Measurements from ENCODE around the gene SOCS7. TPM values are rescaled to one million over a fixed set of nuclear protein-coding genes. Genes with fewer than 3 reads are reported as not detected.

SOCS7 gene
- total RNA-seq, 1 experiment from 2014 or later: 29.2 TPM

GRCh38 chr17:38415250-38416194, 63.9 kb downstream of the SOCS7 start:
- BruUV-seq (replicated peaks): no TSS peak
- CTCF ChIA-PET: interaction anchor here (0.7 to 3.9 kb wide), 20 partner anchors 9 to 738 kb away, joined by 3 to 183 read pairs (median 4); partner anchors contain the start of gene SOCS7
- H3K9me3 Mint-ChIP-seq (ENCODE audit: unreplicated experiment): no peaks in the 10 kb centered on the region

GRCh38 chr17:38416840-38417209, 65.2 kb downstream of the SOCS7 start:
- no peaks in the 10 kb centered on the region for H3K36me3 ChIP-seq (ENCODE audit: control insufficient read depth, insufficient read depth, low read length)
- BruUV-seq (replicated peaks): no TSS peak
- intact Hi-C loops (cut with micrococcal nuclease; ENCODE audit: unreplicated experiment): no loop called here
- peaks cover 23% of the 10 kb centered on the region for H3K4me1 ChIP-seq
- Mint-ChIP-seq H3K36me3 (ENCODE audit: insufficient read depth, unreplicated experiment) (peaks cover 7% of the 10 kb centered on the region), H3K4me1 (ENCODE audit: low read depth, unreplicated experiment) (peaks cover 14% of the 10 kb centered on the region), H3K27ac (ENCODE audit: unreplicated experiment) (peak overlapping the region; percentile 45), H3K9me3 (ENCODE audit: unreplicated experiment) (no peaks in the 10 kb centered on the region), H3K27me3 (ENCODE audit: insufficient read depth, unreplicated experiment) (no peaks in the 10 kb centered on the region), H3K4me3 (ENCODE audit: unreplicated experiment) (no peak overlapping the region)
- no peak for TF ChIP-seq CTCF (IDR thresholded peaks at IDR 0.05; ENCODE audit: insufficient read depth in 1 of 2, low read depth in 1 of 2, low read length in 1 of 2, severe bottlenecking in 1 of 2, unreplicated experiment in 1 of 2)
- ChIA-PET POLR2A (no interaction called here), CTCF (no interaction called here)
- H3K4me3 ChIP-seq (ENCODE audit: low read depth, low read length): no peak overlapping the region
- no peaks in the 10 kb centered on the region for H3K27me3 ChIP-seq (replicated peaks; ENCODE audit: control insufficient read depth, insufficient read depth, low read length)
- H3K9me3 ChIP-seq: no peaks in the 10 kb centered on the region
- DNase-seq: no peak

More at GRCh38 chr17:38415250-38416194, 63.9 kb downstream of the SOCS7 start:
- peak; percentile 89 to 91 for DNase-seq
- Mint-ChIP-seq H3K4me3 (ENCODE audit: unreplicated experiment) (peak overlapping the region; percentile 82), H3K27ac (ENCODE audit: unreplicated experiment) (peak overlapping the region; percentile 98), H3K36me3 (ENCODE audit: insufficient read depth, unreplicated experiment) (peaks cover 7% of the 10 kb centered on the region), H3K27me3 (ENCODE audit: insufficient read depth, unreplicated experiment) (no peaks in the 10 kb centered on the region), H3K4me1 (ENCODE audit: low read depth, unreplicated experiment) (peaks cover 14% of the 10 kb centered on the region)
- Histone ChIP-seq H3K4me3 (ENCODE audit: low read depth, low read length) (peak overlapping the region; percentile 44), H3K36me3 (ENCODE audit: control insufficient read depth, insufficient read depth, low read length) (no peaks in the 10 kb centered on the region), H3K9me3 (no peaks in the 10 kb centered on the region), H3K4me1 (peaks cover 23% of the 10 kb centered on the region), H3K27me3 (replicated peaks; ENCODE audit: control insufficient read depth, insufficient read depth, low read length) (no peaks in the 10 kb centered on the region)
- intact Hi-C loops (cut with micrococcal nuclease; ENCODE audit: unreplicated experiment): no loop called here
- POLR2A ChIA-PET: interaction anchor here (1.2 to 1.6 kb wide), 3 partner anchors 63 to 66 kb away, joined by 7 to 23 read pairs (median 18); partner anchors contain the start of gene SOCS7
- TF ChIP-seq CTCF (IDR thresholded peaks at IDR 0.05; ENCODE audit: insufficient read depth in 1 of 2, low read depth in 1 of 2, low read length in 1 of 2, severe bottlenecking in 1 of 2, unreplicated experiment in 1 of 2): no peak

DNA sequence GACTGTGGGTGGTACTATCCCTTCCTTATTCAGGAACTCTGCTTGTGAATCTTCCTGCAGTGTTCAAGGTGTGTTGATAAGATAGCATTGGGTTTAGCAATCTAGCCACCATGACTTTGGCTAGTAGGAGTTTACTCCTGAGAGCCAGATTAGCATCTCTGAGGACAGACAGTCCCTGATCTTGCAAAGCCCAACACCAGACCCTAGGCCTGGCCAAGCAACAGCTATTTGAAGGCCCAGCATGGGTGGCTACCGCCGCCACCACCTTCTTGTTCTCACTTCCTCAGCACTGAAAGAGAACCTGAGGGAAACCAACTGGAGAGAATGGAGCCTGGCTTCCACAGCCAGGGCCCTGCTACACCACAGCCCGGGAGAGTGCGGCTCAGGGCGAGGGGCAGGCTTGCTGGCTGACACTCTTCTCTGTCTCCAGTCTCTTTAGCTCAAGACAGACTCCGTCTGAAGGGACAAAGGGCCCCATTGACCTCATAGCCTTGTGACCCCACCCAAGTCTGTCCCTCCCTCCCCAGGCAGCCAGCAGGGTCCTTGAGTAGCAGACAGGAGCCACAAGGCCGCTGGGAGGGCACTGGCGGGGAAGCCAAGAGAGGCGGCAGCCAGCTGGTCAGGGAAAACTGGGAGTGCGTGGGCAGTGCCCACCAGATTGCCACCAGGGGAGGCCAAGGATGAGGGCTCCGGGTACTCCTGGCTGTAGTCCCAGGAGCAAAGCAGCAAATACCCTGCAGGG, 65.7 kb downstream of the SOCS7 start:
- H3K36me3 Mint-ChIP-seq (ENCODE audit: insufficient read depth, unreplicated experiment): peaks cover 7% of the 10 kb centered on the region
- no peak for TF ChIP-seq CTCF (IDR thresholded peaks at IDR 0.05; ENCODE audit: insufficient read depth in 1 of 2, low read depth in 1 of 2, low read length in 1 of 2, severe bottlenecking in 1 of 2, unreplicated experiment in 1 of 2)
- no peaks in the 10 kb centered on the region for H3K9me3 Mint-ChIP-seq (ENCODE audit: unreplicated experiment)
- intact Hi-C loops (cut with micrococcal nuclease; ENCODE audit: unreplicated experiment): no loop called here
- no peak overlapping the region for H3K4me3 ChIP-seq (ENCODE audit: low read depth, low read length)
- peaks cover 23% of the 10 kb centered on the region for H3K4me1 ChIP-seq
- H3K27me3 ChIP-seq (replicated peaks; ENCODE audit: control insufficient read depth, insufficient read depth, low read length): no peaks in the 10 kb centered on the region
- POLR2A ChIA-PET: no interaction called here
- no peaks in the 10 kb centered on the region for H3K9me3 ChIP-seq
- peak overlapping the region; percentile 19 for H3K4me3 Mint-ChIP-seq (ENCODE audit: unreplicated experiment)
- no peaks in the 10 kb centered on the region for H3K27me3 Mint-ChIP-seq (ENCODE audit: insufficient read depth, unreplicated experiment)
- BruUV-seq (replicated peaks): no TSS peak
- peak overlapping the region; percentile 45 for H3K27ac Mint-ChIP-seq (ENCODE audit: unreplicated experiment)
- H3K36me3 ChIP-seq (ENCODE audit: control insufficient read depth, insufficient read depth, low read length): no peaks in the 10 kb centered on the region
- CTCF ChIA-PET: interaction anchor here (1.1 kb wide), 1 partner anchor 270 kb away, joined by 9 read pairs; no protein-coding TSS in a partner anchor
- DNase-seq: no peak
- H3K4me1 Mint-ChIP-seq (ENCODE audit: low read depth, unreplicated experiment): peaks cover 14% of the 10 kb centered on the region

All from Caco-2 (cell line).